ENCODE results near the gene SEC62.

DNA sequence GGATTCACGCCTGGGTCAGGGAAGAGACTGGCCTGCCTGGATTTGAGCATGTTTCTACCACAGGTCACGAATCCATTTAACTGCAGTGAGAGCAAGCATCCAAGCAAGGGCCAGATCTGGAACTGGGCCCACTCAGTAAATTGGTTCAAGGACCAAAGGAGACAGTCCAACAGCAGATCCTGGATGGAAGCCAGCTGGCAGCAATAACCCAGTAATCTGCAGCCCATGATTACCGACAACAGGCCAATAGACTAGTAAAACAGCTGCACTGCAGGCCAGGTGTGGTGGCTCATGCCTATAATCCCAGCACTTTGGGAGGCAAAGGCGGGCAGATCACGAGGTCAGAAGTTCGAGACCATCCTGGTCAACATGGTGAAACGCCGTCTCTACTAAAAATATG lies 43.4 kb upstream of the SEC62 start:
- TF ChIP-seq, protein P1, sequence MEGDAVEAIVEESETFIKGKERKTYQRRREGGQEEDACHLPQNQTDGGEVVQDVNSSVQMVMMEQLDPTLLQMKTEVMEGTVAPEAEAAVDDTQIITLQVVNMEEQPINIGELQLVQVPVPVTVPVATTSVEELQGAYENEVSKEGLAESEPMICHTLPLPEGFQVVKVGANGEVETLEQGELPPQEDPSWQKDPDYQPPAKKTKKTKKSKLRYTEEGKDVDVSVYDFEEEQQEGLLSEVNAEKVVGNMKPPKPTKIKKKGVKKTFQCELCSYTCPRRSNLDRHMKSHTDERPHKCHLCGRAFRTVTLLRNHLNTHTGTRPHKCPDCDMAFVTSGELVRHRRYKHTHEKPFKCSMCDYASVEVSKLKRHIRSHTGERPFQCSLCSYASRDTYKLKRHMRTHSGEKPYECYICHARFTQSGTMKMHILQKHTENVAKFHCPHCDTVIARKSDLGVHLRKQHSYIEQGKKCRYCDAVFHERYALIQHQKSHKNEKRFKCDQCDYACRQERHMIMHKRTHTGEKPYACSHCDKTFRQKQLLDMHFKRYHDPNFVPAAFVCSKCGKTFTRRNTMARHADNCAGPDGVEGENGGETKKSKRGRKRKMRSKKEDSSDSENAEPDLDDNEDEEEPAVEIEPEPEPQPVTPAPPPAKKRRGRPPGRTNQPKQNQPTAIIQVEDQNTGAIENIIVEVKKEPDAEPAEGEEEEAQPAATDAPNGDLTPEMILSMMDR (IDR thresholded peaks at IDR 0.05; ENCODE audit: poor library complexity, severe bottlenecking) = no peak
- TF ChIP-seq, protein P2, sequence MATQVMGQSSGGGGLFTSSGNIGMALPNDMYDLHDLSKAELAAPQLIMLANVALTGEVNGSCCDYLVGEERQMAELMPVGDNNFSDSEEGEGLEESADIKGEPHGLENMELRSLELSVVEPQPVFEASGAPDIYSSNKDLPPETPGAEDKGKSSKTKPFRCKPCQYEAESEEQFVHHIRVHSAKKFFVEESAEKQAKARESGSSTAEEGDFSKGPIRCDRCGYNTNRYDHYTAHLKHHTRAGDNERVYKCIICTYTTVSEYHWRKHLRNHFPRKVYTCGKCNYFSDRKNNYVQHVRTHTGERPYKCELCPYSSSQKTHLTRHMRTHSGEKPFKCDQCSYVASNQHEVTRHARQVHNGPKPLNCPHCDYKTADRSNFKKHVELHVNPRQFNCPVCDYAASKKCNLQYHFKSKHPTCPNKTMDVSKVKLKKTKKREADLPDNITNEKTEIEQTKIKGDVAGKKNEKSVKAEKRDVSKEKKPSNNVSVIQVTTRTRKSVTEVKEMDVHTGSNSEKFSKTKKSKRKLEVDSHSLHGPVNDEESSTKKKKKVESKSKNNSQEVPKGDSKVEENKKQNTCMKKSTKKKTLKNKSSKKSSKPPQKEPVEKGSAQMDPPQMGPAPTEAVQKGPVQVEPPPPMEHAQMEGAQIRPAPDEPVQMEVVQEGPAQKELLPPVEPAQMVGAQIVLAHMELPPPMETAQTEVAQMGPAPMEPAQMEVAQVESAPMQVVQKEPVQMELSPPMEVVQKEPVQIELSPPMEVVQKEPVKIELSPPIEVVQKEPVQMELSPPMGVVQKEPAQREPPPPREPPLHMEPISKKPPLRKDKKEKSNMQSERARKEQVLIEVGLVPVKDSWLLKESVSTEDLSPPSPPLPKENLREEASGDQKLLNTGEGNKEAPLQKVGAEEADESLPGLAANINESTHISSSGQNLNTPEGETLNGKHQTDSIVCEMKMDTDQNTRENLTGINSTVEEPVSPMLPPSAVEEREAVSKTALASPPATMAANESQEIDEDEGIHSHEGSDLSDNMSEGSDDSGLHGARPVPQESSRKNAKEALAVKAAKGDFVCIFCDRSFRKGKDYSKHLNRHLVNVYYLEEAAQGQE (IDR thresholded peaks at IDR 0.05; ENCODE audit: borderline replicate concordance) = no peak
- no peak for TF ChIP-seq EZH2 (IDR thresholded peaks at IDR 0.05; ENCODE audit: borderline replicate concordance, insufficient read depth, low read length, poor library complexity, severe bottlenecking)
- no peak for TF ChIP-seq RAD21 (conservative IDR thresholded peaks at IDR 0.05)

All from neural cell (in vitro differentiated cells).